Ammon's horn (tissue), 1 donor: Measurements from ENCODE around the gene GPR135.
"Not testable (repeated sequence)": the region's sequence is repeated elsewhere in the genome, so short reads cannot be mapped to it uniquely, and the experiment has no call there.

Source experiments
- DNase-seq: peaks from one replicate; pipeline ENCODE4 v3.0.0-alpha.2; 2016; ENCODE audit warnings: low spot score

GPR135 gene

GRCh38 chr14:59475709-59476108 is 10.5 kb upstream of the GPR135 start:
- DNase-seq = no peak

DNA sequence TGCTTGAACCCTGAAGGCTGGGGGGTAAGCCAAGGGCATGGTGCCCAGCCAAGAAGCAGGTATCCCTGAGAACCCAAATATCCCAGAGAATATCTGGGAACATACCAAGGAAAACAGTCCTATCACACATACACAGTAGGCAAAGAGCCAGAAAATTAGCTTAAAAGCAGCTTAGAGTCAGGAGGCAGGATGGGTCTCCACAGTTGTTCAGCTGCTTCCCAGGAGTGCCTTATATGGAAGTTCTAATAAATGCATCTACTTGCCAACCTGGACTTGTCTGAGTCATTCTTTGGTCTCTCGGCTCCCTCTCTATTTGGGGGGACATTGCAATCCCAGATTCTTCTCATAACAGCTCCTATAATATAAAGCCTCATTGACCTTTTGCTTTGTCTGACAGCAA is 9.0 kb upstream of the GPR135 start:
- DNase-seq = no peak

DNA sequence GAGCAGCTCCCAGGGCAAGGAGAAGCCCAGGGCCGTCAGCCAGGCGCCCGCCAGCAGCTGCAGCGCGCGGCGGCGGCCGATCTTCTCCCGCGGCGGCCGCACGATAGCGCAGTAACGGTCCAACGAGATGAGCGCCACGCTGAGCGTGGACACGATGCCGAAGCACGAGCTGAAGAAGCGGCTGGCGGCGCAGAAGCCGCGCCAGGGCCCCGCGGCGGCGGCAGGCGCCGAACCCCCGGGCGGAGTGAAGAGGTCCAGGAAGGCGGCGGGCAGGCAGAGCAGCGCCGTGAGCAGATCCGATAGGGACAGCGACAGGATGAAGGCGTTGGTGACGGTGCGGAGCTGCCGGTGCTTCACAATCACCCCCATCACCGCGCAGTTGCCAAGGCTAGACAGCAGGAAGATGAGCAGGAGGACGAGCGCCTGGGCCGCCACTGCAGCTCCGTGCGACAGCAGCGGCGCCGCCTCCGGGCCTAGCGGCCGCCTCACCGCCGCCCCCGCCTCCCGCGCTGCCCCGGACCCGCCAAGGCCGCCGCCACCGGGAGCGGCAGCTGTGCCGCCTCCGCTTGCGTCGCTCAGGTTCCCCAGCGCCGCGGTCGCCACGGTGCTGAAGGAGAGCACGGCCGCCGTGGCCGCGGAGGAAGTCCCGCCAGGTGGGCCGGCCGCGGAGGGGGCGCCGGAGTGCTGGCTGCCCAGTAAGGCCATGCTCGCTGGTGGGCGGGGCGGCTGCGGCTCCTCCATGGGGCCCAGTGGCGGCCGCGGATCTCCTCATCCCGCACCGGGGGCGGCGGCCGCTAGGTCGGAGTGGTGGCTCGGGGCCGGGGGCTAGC is 479 bp downstream of the GPR135 start:
- DNase-seq = peak; percentile 70

GRCh38 chr14:59463787-59464485 is 1.2 kb downstream of the GPR135 start:
- DNase-seq = no peak

DNA sequence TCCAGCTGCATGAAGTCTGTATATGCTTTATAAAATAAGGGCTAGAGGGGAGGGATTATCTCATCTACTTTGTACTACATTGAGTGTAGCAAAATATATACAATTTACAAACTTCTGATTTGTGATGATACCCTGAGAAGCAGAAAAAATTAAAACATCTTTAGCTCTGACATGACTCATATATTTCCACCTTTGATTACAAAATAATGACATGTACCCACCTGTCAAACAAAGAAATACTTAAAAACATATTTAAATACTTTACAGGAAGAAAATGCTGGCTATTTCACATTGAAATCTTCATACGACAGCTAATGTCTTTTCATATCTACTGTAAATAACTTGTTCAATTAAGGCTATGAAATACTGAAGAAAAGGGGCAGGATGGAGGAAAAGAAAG is 3.3 kb downstream of the GPR135 start:
- no peak for DNase-seq

GRCh38 chr14:59460378-59460777 is 4.8 kb downstream of the GPR135 start:
- DNase-seq = no peak

DNA sequence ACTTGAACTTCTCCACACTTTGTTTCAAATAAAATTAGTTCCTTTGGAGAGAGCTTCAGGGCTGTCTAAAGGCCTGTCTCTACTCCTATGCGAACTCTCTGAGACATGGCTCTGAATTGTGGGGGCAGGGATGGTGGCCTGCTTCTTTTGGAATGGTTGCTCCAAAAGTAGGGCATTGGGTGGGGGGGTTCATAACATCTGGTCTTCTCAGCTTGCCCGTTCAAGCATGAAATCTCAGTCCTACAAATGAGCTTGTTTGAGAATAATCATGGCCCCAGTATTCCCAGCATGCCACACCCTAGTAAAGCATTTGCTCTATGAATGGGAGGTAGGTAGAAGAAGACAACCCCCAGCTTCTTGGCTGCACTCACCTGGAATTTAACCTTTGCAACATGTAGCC is 6.7 kb downstream of the GPR135 start:
- no peak for DNase-seq

GRCh38 chr14:59455411-59455810 is 9.8 kb downstream of the GPR135 start:
- DNase-seq = no peak

GRCh38 chr14:59454139-59454538 is 11.0 kb downstream of the GPR135 start:
- DNase-seq = no peak

DNA sequence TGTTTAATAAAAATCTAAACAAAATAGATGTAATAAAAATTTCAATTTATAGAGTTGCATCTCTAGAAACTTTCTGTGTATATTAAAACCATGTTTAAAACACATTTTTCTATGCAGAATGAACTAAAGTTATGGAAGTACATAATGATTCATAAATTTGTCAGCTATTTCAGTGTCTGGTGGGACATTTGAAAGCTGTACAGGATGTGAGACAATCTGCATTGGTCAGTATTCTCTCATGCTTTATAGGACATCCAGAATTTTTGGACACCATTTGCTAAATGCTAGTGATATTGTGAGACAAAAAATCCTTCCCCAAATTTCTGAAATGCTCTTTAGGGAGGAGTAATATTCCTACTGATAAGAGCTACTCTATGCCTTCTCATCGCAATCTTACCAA is 13.3 kb downstream of the GPR135 start:
- no peak for DNase-seq

GRCh38 chr14:59450716-59451115 is 14.5 kb downstream of the GPR135 start:
- no peak for DNase-seq

DNA sequence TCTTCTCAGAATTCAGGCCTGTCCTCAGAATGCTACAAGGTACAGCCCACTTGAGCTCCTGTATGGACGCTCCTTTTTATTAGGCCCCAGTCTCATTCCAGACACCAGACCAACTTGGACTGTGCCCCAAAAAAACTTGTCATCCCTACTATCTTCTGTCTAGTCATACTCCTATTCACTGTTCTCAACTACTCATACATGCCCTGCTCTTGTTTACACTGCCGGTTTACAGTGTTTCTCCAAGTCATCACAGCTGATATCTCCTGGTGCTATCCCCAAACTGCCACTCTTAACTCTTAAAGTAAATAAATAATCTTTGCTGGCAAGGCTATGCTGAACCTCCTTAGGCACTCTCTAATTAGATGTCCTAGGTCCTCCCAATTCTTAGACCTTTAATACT is 16.5 kb downstream of the GPR135 start:
- DNase-seq = not testable (repeated sequence)

DNA sequence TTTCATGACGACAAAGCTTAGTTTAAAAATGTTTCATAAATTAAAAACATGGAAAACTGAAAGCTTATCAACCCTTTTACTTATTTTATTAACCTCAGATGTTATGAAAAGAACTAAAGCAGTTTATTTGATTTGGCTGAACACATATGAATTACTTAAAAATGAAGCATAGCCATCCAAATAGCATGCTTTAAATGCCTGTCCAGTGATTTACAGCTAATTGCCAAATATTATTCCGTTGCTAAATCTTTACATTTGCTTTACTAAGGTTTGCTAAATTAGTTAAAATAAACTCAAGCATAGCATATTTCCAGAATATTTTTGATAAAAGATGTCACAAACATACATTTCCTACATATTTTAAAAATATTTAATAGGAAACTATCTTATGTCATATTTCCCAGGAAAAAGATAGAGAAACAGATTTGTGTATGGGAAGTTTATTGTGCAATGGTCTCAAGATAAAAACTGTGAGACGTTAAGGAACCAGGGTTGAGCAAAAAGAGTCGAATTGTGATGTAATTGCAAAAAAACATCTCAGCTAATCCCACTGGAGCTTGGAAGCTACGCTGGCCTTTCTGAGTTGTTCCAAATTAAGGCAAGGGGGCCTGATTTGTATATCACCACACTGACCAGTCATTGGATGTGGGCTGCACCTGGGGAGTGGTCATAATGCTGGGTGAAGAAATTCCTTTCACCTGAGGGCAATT is 25.8 kb downstream of the GPR135 start:
- DNase-seq = no peak

DNA sequence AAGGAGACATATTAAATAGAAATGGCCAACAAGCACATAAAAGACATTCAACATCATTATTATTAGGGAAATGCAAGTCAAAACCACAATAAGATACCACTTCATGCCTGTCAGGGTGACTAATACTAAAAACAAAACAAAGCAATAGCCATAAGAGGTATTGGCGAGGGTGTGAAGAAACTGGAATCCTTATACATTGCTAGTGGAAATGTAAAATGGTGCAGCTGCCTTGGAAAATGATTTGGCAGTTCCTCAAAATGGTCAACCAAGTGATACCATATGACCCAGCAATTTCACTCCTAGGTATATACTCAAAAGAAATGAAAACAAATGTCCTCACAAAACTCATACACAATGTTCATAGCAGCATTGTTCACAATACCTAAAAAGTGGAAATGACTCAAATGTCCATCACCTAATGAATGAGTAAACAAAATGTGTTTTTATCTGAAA is 27.0 kb downstream of the GPR135 start:
- no peak for DNase-seq

DNA sequence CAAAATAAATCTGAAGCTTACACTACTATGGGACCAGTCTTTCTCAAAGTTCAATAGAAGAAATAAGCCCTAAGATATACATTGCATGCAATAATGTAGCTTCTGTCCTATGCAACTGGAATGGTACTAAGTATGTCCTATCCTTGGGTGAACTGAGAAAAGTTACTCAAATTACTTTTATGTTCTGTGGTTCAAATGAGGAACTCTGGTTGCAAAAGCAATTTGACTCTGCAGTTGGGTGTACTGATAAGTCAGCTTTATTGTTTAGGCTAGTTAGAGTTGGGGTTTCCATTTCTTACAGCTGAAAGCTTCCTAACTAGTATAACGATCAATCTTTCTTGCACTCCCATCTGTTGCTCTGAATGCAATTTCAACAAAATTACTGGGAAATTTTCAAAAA is 29.2 kb downstream of the GPR135 start:
- DNase-seq = no peak

DNA sequence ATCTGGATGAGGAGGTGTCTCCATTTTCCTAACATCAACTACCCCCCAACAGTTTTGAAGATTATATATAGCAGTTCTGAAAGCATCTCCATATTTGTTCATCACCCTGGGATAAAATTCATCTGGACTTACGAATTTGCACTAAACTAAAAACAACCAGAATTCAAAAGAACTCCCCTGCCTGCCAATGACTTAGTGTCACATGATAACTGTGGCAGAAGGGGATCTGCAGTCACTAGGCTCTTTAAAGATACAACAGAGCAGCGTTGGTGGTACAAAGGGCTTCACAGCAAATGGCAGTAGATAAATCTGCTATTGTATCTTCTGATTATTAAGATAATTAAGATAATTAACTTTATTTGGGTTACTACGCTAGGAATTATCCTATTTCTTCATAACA is 30.1 kb downstream of the GPR135 start:
- peak; percentile 51 for DNase-seq

DNA sequence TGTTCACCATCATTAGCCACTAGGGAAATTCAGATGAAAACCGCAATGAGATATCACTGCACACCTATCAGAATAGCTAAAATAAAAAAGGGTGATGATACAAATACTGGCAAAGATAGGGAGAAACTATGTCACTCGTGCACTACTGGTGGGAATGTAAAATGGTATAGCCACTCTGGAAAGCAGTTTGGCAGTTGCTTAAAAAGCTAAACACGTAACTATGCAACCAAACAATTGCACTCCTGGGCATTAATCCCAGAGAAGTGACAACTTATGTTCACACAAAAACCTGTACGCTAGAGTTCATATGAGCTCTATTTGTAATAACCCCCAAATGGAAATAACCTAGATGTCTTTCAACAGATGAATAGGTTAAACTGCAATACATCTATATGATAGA is 35.4 kb downstream of the GPR135 start:
- DNase-seq = no peak

- DNase-seq = no peak
Measured at GRCh38 chr14:59428581-59429012, 36.6 kb downstream of the GPR135 start.

- no peak for DNase-seq
Measured at GRCh38 chr14:59427653-59428580, 37.3 kb downstream of the GPR135 start.

DNA sequence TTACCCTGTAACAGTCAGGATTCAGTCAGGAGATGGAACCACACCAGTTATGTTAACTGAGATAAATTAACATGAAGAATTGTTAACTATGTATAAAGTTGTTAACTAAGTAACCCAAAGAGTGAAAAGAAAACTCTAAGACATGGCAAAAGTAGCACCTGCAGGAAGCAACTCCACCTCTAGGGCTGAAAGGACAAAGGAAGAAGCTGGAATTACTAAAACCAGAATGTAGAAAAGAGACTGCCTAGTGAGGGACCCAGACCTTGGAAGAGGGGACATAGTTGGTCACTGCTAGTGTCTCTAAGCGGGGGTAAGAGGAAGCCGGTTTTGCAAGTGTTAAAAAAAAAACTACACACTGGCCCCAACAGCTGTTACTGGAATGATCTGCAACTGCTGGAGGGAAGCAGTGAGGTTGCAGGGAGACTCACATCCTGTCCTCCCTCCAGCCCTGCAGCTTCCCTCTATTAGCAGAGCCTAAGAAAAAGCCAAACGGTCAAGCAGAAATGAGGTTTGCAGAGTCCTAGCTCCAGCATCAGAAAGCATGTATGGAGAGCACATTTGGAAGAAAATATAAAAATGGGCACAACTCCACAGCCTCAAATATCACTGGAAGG is 39.8 kb downstream of the GPR135 start:
- DNase-seq = no peak
